GM21529 (cell line): Measurements from ENCODE around the gene LTBP1.

ENCODE experiments used
- ATAC-seq: cut with Tn5 transposase; IDR thresholded peaks from one replicate; pipeline ENCODE4 v1.9.1; 2021; ENCODE audit not compliant: unreplicated experiment

LTBP1 gene

GRCh38 chr2:32931519-32931918 is 15.2 kb upstream of the LTBP1 start:
- no peak for ATAC-seq

- ATAC-seq, result no peak
Measured at GRCh38 chr2:32931945-32932709, 14.6 kb upstream of the LTBP1 start.

GRCh38 chr2:32932825-32933755 is 13.7 kb upstream of the LTBP1 start:
- no peak for ATAC-seq

- ATAC-seq, result no peak
Measured at GRCh38 chr2:32933756-32934095, 13.0 kb upstream of the LTBP1 start.

GRCh38 chr2:32937602-32938448 is 8.9 kb upstream of the LTBP1 start:
- no peak for ATAC-seq

- no peak for ATAC-seq
Measured at GRCh38 chr2:32938934-32939333, 7.8 kb upstream of the LTBP1 start.

- ATAC-seq, result no peak
Measured at GRCh38 chr2:32940316-32940997, 6.3 kb upstream of the LTBP1 start.

GRCh38 chr2:32941944-32942690 is 4.6 kb upstream of the LTBP1 start:
- ATAC-seq, result no peak

GRCh38 chr2:32942793-32943485 is 3.8 kb upstream of the LTBP1 start:
- ATAC-seq, result no peak

- no peak for ATAC-seq
Measured at GRCh38 chr2:32945286-32945685, 1.5 kb upstream of the LTBP1 start.

- peak; percentile 21 for ATAC-seq
Measured at GRCh38 chr2:32947076-32947483, 327 bp downstream of the LTBP1 start.

- peak; percentile 27 for ATAC-seq
Measured at GRCh38 chr2:32947484-32948143, 861 bp downstream of the LTBP1 start.

GRCh38 chr2:32948266-32948665 is 1.5 kb downstream of the LTBP1 start:
- ATAC-seq, result no peak

GRCh38 chr2:32949260-32949659 is 2.5 kb downstream of the LTBP1 start:
- ATAC-seq, result no peak

- no peak for ATAC-seq
Measured at GRCh38 chr2:32951672-32952071, 4.9 kb downstream of the LTBP1 start.

GRCh38 chr2:32952761-32953476 is 6.2 kb downstream of the LTBP1 start:
- ATAC-seq, result no peak

GRCh38 chr2:32954206-32954605 is 7.5 kb downstream of the LTBP1 start:
- no peak for ATAC-seq

- no peak for ATAC-seq
Measured at GRCh38 chr2:32958821-32959220, 12.1 kb downstream of the LTBP1 start.
